ENCODE measurements around the gene BMS1. TPM values are rescaled to one million over a fixed set of nuclear protein-coding genes. Genes with fewer than 3 reads are reported as not detected.
A peak's percentile ranks its signal among the peaks of the same experiment; 100 is the strongest.

The BMS1 gene
- total RNA-seq, 3 donors from 2014 or later = 11.0 to 14.5 (median 12.4) TPM

GRCh38 chr10:42781893-42782445, 626 bp upstream of the BMS1 start:
- TF ChIP-seq, protein P1, sequence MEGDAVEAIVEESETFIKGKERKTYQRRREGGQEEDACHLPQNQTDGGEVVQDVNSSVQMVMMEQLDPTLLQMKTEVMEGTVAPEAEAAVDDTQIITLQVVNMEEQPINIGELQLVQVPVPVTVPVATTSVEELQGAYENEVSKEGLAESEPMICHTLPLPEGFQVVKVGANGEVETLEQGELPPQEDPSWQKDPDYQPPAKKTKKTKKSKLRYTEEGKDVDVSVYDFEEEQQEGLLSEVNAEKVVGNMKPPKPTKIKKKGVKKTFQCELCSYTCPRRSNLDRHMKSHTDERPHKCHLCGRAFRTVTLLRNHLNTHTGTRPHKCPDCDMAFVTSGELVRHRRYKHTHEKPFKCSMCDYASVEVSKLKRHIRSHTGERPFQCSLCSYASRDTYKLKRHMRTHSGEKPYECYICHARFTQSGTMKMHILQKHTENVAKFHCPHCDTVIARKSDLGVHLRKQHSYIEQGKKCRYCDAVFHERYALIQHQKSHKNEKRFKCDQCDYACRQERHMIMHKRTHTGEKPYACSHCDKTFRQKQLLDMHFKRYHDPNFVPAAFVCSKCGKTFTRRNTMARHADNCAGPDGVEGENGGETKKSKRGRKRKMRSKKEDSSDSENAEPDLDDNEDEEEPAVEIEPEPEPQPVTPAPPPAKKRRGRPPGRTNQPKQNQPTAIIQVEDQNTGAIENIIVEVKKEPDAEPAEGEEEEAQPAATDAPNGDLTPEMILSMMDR (IDR thresholded peaks at IDR 0.05) = no peak
- peak overlapping the region; percentile 44 for H3K4me3 ChIP-seq
- peak in 1 of 3 donors; percentile 34 for DNase-seq
- H3K9me3 ChIP-seq = no peaks in the 10 kb centered on the region
- ATAC-seq = peak; percentile 14
- H3K36me3 ChIP-seq (ENCODE audit: low read depth) = peaks cover 9% of the 10 kb centered on the region
- H3K4me1 ChIP-seq (ENCODE audit: low read depth) = peaks cover 3% of the 10 kb centered on the region
- intact Hi-C loops (cut with DNase I, micrococcal nuclease) = no loop called here

GRCh38 chr10:42783181-42783549, 570 bp downstream of the BMS1 start:
- peak overlapping the region; percentile 44 for H3K4me3 ChIP-seq
- peak; percentile 27 for ATAC-seq
- peak in 1 of 3 donors; percentile 30 for DNase-seq
- peaks cover 9% of the 10 kb centered on the region for H3K36me3 ChIP-seq (ENCODE audit: low read depth)
- intact Hi-C loops (cut with DNase I, micrococcal nuclease) = no loop called here
- TF ChIP-seq, protein P1 (IDR thresholded peaks at IDR 0.05) = no peak
- peaks cover 3% of the 10 kb centered on the region for H3K4me1 ChIP-seq (ENCODE audit: low read depth)
- H3K9me3 ChIP-seq = no peaks in the 10 kb centered on the region

GRCh38 chr10:42785759-42786158, 3.2 kb downstream of the BMS1 start:
- TF ChIP-seq, protein P1 (IDR thresholded peaks at IDR 0.05) = no peak
- Histone ChIP-seq H3K4me3 (no peak overlapping the region), H3K36me3 (ENCODE audit: low read depth) (peaks cover 9% of the 10 kb centered on the region), H3K4me1 (ENCODE audit: low read depth) (peaks cover 3% of the 10 kb centered on the region), H3K9me3 (no peaks in the 10 kb centered on the region)
- intact Hi-C loops (cut with DNase I, micrococcal nuclease) = no loop called here
- ATAC-seq (no peak), DNase-seq (no peak)

DNA sequence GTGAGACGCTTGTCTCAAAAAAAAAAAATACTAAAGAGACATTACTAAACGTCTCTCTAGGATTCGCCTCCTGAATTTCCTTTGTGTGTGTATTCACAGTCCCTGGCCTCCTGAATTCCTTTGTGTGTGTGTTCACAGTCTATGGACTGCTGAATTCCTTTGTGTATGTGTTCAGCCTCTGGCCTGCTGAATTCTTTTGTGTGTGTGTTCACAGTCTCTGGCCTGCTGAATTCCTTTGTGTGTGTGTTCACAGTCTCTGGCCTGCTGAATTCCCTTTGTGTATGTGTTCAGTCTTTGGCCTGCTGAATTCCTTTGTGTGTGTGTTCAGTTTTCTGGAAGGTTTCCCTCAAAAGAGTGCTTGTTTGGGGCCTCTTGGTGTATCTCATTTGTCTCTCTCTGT, 8.2 kb downstream of the BMS1 start:
- peaks cover 12% of the 10 kb centered on the region for H3K36me3 ChIP-seq (ENCODE audit: low read depth)
- DNase-seq = no peak
- TF ChIP-seq, protein P1 (IDR thresholded peaks at IDR 0.05) = no peak
- no peaks in the 10 kb centered on the region for H3K4me1 ChIP-seq (ENCODE audit: low read depth)
- no peak overlapping the region for H3K4me3 ChIP-seq
- ATAC-seq = no peak
- intact Hi-C loops (cut with DNase I, micrococcal nuclease) = no loop called here
- H3K9me3 ChIP-seq = no peaks in the 10 kb centered on the region

DNA sequence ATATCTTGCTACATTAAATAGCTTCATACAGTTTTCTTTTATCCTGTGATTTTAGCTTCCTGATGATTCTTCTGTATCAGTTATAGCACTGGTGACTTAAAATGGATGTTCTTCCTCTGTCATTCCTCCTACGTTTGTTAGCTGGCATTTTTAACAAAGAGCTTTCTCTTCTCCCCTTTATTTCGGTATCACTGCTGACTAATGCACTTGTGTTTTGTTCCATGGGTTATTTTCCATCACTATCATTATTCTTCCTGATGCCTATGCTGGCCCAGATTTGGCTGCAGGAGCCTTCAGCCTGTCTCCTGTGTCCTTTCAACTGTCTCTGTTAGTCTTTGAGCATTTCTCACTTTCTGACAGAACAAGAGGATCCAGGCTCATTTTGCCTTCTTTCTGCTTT, 13.1 kb downstream of the BMS1 start:
- intact Hi-C loops (cut with DNase I, micrococcal nuclease) = no loop called here
- Histone ChIP-seq H3K4me3 (no peak overlapping the region), H3K9me3 (no peaks in the 10 kb centered on the region), H3K36me3 (ENCODE audit: low read depth) (peaks cover 10% of the 10 kb centered on the region), H3K4me1 (ENCODE audit: low read depth) (no peaks in the 10 kb centered on the region)
- TF ChIP-seq, protein P1 (IDR thresholded peaks at IDR 0.05) = no peak
- ATAC-seq (no peak), DNase-seq (no peak)

GRCh38 chr10:42801135-42801534, 18.5 kb downstream of the BMS1 start:
- Histone ChIP-seq H3K4me3 (no peak overlapping the region), H3K36me3 (ENCODE audit: low read depth) (peaks cover 6% of the 10 kb centered on the region), H3K9me3 (no peaks in the 10 kb centered on the region), H3K4me1 (ENCODE audit: low read depth) (no peaks in the 10 kb centered on the region)
- ATAC-seq = no peak
- intact Hi-C loops (cut with DNase I, micrococcal nuclease) = no loop called here
- no peak for DNase-seq
- TF ChIP-seq, protein P1 (IDR thresholded peaks at IDR 0.05) = no peak
